ENCODE data around the gene DPH6. TPM values are rescaled to one million over a fixed set of nuclear protein-coding genes. Genes with fewer than 3 reads are reported as not detected.

The DPH6 gene
- total RNA-seq, 4 donors from 2014 or later: 20.9 to 37.8 (median 26.7) TPM

DNA sequence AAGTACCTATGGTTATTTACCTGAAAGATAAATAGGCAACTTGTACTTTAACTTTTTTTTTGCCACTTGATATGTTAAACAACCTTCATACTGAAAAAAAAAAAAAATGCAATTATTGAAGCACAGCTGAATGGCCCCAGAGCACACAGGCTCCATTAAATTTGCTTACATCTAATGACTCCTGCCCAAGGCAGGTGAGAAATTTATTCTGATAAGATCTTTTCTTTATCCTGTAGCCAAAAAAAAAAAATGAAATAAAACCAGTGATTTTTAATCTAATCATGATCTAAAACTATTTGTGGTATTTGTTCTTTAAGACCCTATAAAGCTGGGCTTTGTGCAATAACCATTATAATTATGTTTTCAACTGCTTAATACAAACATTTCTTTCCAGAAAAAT, 115.7 kb downstream of the DPH6 start:
- peaks cover 0 to 3% (median 0%) of the 10 kb centered on the region in 3 donors for H3K36me3 ChIP-seq
- TF ChIP-seq EP300 (IDR thresholded peaks at IDR 0.05): no peak
- TF ChIP-seq, protein P1, sequence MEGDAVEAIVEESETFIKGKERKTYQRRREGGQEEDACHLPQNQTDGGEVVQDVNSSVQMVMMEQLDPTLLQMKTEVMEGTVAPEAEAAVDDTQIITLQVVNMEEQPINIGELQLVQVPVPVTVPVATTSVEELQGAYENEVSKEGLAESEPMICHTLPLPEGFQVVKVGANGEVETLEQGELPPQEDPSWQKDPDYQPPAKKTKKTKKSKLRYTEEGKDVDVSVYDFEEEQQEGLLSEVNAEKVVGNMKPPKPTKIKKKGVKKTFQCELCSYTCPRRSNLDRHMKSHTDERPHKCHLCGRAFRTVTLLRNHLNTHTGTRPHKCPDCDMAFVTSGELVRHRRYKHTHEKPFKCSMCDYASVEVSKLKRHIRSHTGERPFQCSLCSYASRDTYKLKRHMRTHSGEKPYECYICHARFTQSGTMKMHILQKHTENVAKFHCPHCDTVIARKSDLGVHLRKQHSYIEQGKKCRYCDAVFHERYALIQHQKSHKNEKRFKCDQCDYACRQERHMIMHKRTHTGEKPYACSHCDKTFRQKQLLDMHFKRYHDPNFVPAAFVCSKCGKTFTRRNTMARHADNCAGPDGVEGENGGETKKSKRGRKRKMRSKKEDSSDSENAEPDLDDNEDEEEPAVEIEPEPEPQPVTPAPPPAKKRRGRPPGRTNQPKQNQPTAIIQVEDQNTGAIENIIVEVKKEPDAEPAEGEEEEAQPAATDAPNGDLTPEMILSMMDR (IDR thresholded peaks at IDR 0.05): no peak
- TF ChIP-seq POLR2A (IDR thresholded peaks at IDR 0.05): no peak
- no peak for DNase-seq (ENCODE audit: low spot score in 2 of 2)
- H3K27ac ChIP-seq: no peak overlapping the region
- H3K4me3 ChIP-seq: no peak overlapping the region
- H3K9me3 ChIP-seq: no peaks in the 10 kb centered on the region
- H3K27me3 ChIP-seq: no peaks in the 10 kb centered on the region
- no peaks in the 10 kb centered on the region for H3K4me1 ChIP-seq

DNA sequence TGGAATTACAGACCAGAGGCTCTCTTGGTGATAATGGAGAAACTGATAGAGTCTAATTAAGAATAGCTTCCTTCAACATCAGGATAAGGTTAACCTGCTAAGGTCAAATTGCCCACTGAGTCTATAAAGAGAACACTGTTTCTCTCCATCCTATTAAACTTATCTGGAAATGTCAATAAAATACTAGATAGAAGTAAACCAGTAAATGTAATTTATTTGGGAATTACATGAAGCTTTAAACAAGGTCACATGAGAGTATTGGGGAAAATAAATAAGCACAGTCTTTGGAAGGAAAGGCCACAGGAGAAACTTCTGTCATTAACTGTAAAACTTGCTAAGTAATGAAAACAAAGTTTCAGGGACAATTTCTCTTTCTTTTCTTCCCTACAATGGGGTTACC, 118.5 kb downstream of the DPH6 start:
- no peak for DNase-seq (ENCODE audit: low spot score in 2 of 2)

DNA sequence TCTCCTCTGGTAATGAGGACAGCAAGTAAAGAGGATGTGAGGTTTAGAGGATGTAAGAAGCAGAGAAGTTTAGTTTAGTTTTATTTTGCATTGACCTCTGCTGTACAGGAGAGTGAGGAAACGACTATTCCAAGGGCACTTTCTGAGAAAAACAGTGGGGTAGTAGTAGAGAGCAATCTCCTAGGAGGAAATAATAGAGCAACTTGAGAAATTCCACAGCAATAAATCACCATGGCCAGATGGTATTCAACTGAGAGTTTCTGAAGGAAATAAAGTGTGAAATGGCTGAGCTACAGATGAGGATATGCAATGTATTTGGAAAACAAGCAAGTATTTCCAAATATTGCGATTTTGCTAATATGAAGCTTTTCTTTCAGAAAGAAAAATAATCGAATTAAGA, 118.9 kb downstream of the DPH6 start:
- WGBS, 2 donors: 41 to 44% methylated on average over 3 of the region's 3 CpGs

More for the DNA sequence above, 118.5 kb downstream of the DPH6 start:
- no peaks in the 10 kb centered on the region for H3K36me3 ChIP-seq
- no peak for TF ChIP-seq POLR2A (IDR thresholded peaks at IDR 0.05)
- no peak for TF ChIP-seq EP300 (IDR thresholded peaks at IDR 0.05)
- TF ChIP-seq, protein P1 (IDR thresholded peaks at IDR 0.05): no peak
- H3K27ac ChIP-seq: no peak overlapping the region
- H3K27me3 ChIP-seq: no peaks in the 10 kb centered on the region
- no peaks in the 10 kb centered on the region for H3K4me1 ChIP-seq
- peaks cover 0 to 8% (median 0%) of the 10 kb centered on the region in 4 donors for H3K9me3 ChIP-seq
- no peak overlapping the region for H3K4me3 ChIP-seq

DNA sequence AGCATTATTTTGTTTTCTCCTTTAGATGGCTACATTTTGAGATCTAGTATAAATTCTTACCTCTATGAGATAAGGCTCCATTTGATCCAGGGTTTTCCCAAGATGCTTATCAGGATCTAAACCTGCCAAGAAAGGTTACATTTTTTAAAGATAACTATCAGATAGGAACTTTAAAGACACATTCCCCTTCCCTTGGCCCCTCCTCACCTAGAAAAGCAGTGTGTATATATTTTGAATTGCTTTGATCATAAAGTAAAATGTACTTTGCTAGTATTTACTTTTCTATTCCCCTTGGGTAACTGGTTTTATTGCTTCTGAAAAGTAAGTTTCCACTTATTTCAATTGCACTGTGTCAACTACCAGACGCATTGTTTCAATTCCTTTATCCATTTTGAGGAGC, 135.2 kb downstream of the DPH6 start:
- peaks cover 0 to 31% (median 0%) of the 10 kb centered on the region in 3 donors for H3K36me3 ChIP-seq
- TF ChIP-seq POLR2A (IDR thresholded peaks at IDR 0.05) (no peak), EP300 (IDR thresholded peaks at IDR 0.05) (no peak)
- TF ChIP-seq, protein P1 (IDR thresholded peaks at IDR 0.05): no peak
- no peak overlapping the region for H3K4me3 ChIP-seq
- no peak for DNase-seq (ENCODE audit: low spot score in 2 of 2)
- no peaks in the 10 kb centered on the region for H3K9me3 ChIP-seq
- no peak overlapping the region for H3K27ac ChIP-seq
- H3K4me1 ChIP-seq: no peaks in the 10 kb centered on the region
- H3K27me3 ChIP-seq: no peaks in the 10 kb centered on the region
- WGBS, 2 donors: 68 to 85% methylated on average over 1 of the region's 1 CpG

More for the DNA sequence above, 118.9 kb downstream of the DPH6 start:
- Histone ChIP-seq H3K4me1 (no peaks in the 10 kb centered on the region), H3K27ac (no peak overlapping the region), H3K36me3 (no peaks in the 10 kb centered on the region), H3K27me3 (no peaks in the 10 kb centered on the region), H3K9me3 (peaks cover 0 to 8% (median 0%) of the 10 kb centered on the region in 4 donors), H3K4me3 (no peak overlapping the region)
- no peak for TF ChIP-seq POLR2A (IDR thresholded peaks at IDR 0.05)
- TF ChIP-seq EP300 (IDR thresholded peaks at IDR 0.05): no peak
- TF ChIP-seq, protein P1 (IDR thresholded peaks at IDR 0.05): no peak
- DNase-seq (ENCODE audit: low spot score in 2 of 2): no peak

DNA sequence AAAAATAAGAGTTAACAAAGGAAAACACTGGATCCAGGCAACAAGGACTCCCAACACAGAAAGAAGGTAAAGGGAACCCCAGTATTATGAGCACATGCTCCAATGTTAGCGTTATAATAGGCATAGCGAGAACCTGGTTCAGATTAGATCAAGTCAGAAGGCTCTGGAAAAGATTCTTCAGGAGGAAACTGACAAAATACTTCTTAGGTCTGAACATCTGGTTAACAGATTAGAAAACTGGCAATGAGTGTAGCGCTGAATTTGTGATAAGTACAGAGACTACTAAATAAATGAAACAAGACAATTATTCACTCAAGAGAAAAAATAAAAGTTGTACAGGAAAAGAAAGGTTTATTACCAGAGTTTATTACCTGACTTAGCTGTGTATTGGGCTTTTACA, 146.1 kb downstream of the DPH6 start:
- Histone ChIP-seq H3K27me3 (no peaks in the 10 kb centered on the region), H3K4me1 (no peaks in the 10 kb centered on the region), H3K4me3 (no peak overlapping the region), H3K9me3 (no peaks in the 10 kb centered on the region), H3K36me3 (peaks cover 0 to 21% (median 0%) of the 10 kb centered on the region in 3 donors), H3K27ac (no peak overlapping the region)
- TF ChIP-seq, protein P1 (IDR thresholded peaks at IDR 0.05): no peak
- TF ChIP-seq POLR2A (IDR thresholded peaks at IDR 0.05): no peak
- no peak for TF ChIP-seq EP300 (IDR thresholded peaks at IDR 0.05)
- 74 to 79% methylated on average over 3 of the region's 3 CpGs for WGBS, 2 donors
- DNase-seq (ENCODE audit: low spot score in 2 of 2): no peak
